GM12891 (cell line): Measurements from ENCODE around the gene PCDH7.

Experiments used
- POLR2A ChIP-seq: IDR thresholded peaks from 2 replicates; pipeline ENCODE4 v1.6.1; 2011; ENCODE audit warnings: low read depth, low read length, control low read depth
- POLR2AphosphoS5 ChIP-seq: IDR thresholded peaks from 2 replicates; pipeline ENCODE4 v1.6.1; 2011; ENCODE audit warnings: low read depth, low read length, control low read depth
- POU2F2 ChIP-seq: IDR thresholded peaks from 2 replicates; pipeline ENCODE4 v1.6.1; 2011; ENCODE audit warnings: low read depth, mild to moderate bottlenecking, control low read depth, low read length, moderate library complexity
- TAF1 ChIP-seq: IDR thresholded peaks from 2 replicates; pipeline ENCODE4 v1.6.1; 2011; ENCODE audit warnings: low read depth, low read length, control low read depth

DNA sequence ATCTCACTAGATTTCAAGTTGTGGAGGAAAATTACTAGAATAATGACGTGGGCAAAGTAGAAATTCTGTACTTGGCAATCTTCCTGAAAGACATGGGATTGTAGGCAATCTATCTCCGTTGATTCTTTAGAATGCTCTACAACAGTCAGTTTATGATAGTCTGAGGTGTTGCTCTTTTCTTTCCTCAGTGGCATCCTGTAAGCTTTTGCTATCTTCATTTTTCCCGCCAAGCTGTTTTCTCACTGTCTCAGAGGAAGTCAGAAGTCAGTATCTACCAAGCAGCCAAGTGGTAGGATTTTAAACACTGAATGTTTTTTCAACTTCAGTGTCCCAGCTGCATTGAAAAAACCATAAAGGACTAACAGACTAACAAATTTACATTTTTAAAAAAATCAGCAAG, 23.7 kb downstream of the PCDH7 start:
- no peak for TF ChIP-seq POLR2A
- TF ChIP-seq POLR2AphosphoS5 = no peak
- no peak for TF ChIP-seq TAF1
- no peak for TF ChIP-seq POU2F2
